Panc1 (cell line): ENCODE results near the gene PRORP.

ENCODE experiments used
- POLR2AphosphoS5 ChIP-seq: IDR thresholded peaks from 2 replicates; pipeline ENCODE4 v1.6.1; 2012; ENCODE audit warnings: mild to moderate bottlenecking, low read depth, low read length, moderate library complexity
- TF ChIP-seq, protein P1 (sequence below), 2 experiments: IDR thresholded peaks; 2 replicates each; pipeline ENCODE4 v1.6.1; 2011 to 2012; ENCODE audit warnings: low read depth in 2 of 2, control low read depth in 1 of 2, low read length in 1 of 2, mild to moderate bottlenecking in 1 of 2, moderate library complexity in 1 of 2; ENCODE audit not compliant: insufficient read depth in 1 of 2
- TF ChIP-seq, protein P2 (sequence below): fragments of 450-650 bp; IDR thresholded peaks from 2 replicates; pipeline ENCODE4 v1.5.1; 2017; ENCODE audit warnings: mild to moderate bottlenecking

DNA sequence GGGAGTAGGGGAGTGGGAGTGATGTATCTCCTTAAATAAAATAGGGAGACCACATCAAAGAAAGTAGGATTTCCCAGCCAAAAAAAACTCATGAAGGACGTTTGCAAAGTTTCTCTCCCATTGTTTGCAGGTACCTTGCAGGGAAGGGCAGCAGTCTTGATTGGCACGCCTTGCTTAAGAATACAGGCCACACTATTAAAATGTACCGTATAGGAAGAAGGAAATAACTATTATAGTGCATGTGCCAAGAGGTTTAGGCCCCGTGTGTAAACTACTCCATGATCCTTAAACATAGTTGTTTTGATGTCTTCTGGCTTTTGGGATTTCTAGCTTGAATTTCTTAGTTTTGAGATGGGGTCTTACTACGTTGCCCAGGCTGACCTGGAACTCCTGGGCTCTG is 42.5 kb downstream of the PRORP start:
- TF ChIP-seq, protein P1, sequence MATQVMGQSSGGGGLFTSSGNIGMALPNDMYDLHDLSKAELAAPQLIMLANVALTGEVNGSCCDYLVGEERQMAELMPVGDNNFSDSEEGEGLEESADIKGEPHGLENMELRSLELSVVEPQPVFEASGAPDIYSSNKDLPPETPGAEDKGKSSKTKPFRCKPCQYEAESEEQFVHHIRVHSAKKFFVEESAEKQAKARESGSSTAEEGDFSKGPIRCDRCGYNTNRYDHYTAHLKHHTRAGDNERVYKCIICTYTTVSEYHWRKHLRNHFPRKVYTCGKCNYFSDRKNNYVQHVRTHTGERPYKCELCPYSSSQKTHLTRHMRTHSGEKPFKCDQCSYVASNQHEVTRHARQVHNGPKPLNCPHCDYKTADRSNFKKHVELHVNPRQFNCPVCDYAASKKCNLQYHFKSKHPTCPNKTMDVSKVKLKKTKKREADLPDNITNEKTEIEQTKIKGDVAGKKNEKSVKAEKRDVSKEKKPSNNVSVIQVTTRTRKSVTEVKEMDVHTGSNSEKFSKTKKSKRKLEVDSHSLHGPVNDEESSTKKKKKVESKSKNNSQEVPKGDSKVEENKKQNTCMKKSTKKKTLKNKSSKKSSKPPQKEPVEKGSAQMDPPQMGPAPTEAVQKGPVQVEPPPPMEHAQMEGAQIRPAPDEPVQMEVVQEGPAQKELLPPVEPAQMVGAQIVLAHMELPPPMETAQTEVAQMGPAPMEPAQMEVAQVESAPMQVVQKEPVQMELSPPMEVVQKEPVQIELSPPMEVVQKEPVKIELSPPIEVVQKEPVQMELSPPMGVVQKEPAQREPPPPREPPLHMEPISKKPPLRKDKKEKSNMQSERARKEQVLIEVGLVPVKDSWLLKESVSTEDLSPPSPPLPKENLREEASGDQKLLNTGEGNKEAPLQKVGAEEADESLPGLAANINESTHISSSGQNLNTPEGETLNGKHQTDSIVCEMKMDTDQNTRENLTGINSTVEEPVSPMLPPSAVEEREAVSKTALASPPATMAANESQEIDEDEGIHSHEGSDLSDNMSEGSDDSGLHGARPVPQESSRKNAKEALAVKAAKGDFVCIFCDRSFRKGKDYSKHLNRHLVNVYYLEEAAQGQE (IDR thresholded peaks at IDR 0.05; ENCODE audit: insufficient read depth in 1 of 2, low read depth in 2 of 2, low read length in 1 of 2) = no peak
- TF ChIP-seq, protein P2, sequence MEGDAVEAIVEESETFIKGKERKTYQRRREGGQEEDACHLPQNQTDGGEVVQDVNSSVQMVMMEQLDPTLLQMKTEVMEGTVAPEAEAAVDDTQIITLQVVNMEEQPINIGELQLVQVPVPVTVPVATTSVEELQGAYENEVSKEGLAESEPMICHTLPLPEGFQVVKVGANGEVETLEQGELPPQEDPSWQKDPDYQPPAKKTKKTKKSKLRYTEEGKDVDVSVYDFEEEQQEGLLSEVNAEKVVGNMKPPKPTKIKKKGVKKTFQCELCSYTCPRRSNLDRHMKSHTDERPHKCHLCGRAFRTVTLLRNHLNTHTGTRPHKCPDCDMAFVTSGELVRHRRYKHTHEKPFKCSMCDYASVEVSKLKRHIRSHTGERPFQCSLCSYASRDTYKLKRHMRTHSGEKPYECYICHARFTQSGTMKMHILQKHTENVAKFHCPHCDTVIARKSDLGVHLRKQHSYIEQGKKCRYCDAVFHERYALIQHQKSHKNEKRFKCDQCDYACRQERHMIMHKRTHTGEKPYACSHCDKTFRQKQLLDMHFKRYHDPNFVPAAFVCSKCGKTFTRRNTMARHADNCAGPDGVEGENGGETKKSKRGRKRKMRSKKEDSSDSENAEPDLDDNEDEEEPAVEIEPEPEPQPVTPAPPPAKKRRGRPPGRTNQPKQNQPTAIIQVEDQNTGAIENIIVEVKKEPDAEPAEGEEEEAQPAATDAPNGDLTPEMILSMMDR = no peak
- TF ChIP-seq POLR2AphosphoS5 = no peak
